ENCODE results near the gene RPS6KC1. TPM values are rescaled to one million over a fixed set of nuclear protein-coding genes. Genes with fewer than 3 reads are reported as not detected.

The RPS6KC1 gene
- total RNA-seq, 1 experiment from 2014 or later = 16.4 TPM

GRCh38 chr1:213119794-213120193, 68.8 kb downstream of the RPS6KC1 start:
- Histone ChIP-seq H3K9me3 (ENCODE audit: insufficient read depth, low read depth) (no peaks in the 10 kb centered on the region), H3K4me2 (no peak overlapping the region), H3K79me2 (ENCODE audit: low read depth) (peaks cover 5% of the 10 kb centered on the region; the same call in 1 of the 2 replicates), H3K27ac (no peak overlapping the region), H2AFZ (no peak overlapping the region), H3K4me1 (replicated peaks; ENCODE audit: insufficient read depth) (peaks cover 17% of the 10 kb centered on the region), H3K27me3 (ENCODE audit: insufficient read depth, low read depth) (no peaks in the 10 kb centered on the region), H4K20me1 (ENCODE audit: insufficient read depth) (no peaks in the 10 kb centered on the region), H3F3A (ENCODE audit: insufficient read depth, low read depth) (no peaks in the 10 kb centered on the region), H3K36me3 (ENCODE audit: low read depth) (no peaks in the 10 kb centered on the region), H3K9me2 (ENCODE audit: insufficient read depth) (no peaks in the 10 kb centered on the region), H3K4me3 (no peak overlapping the region)
- TF ChIP-seq EZH2 (IDR thresholded peaks at IDR 0.05; ENCODE audit: low read depth) (no peak), CTCF (conservative IDR thresholded peaks at IDR 0.05) (no peak)
- no peak for DNase-seq
- POLR2A ChIA-PET (ENCODE audit: unreplicated experiment) = no interaction called here
- BruUV-seq (replicated peaks) = no TSS peak
- intact Hi-C loops (cut with micrococcal nuclease; ENCODE audit: unreplicated experiment) = loop anchor here (5.0 kb wide), 3 partner anchors 123 to 1208 kb away; no protein-coding TSS in a partner anchor
- CTCF ChIA-PET = no interaction called here

- no peak overlapping the region for H3K4me3 ChIP-seq
- H3K4me2 ChIP-seq = no peak overlapping the region
These were observed 69.3 kb downstream of the RPS6KC1 start for GRCh38 chr1:213120386-213120785.

GRCh38 chr1:213120961-213121360, 69.9 kb downstream of the RPS6KC1 start:
- Histone ChIP-seq H4K20me1 (ENCODE audit: insufficient read depth) (no peaks in the 10 kb centered on the region), H3K4me1 (replicated peaks; ENCODE audit: insufficient read depth) (peaks cover 17% of the 10 kb centered on the region), H3K79me2 (ENCODE audit: low read depth) (peaks cover 5% of the 10 kb centered on the region; the same call in 1 of the 2 replicates), H3K36me3 (ENCODE audit: low read depth) (no peaks in the 10 kb centered on the region), H3K4me3 (no peak overlapping the region), H3K27ac (no peak overlapping the region), H3F3A (ENCODE audit: insufficient read depth, low read depth) (no peaks in the 10 kb centered on the region), H3K27me3 (ENCODE audit: insufficient read depth, low read depth) (no peaks in the 10 kb centered on the region), H3K9me2 (ENCODE audit: insufficient read depth) (no peaks in the 10 kb centered on the region), H3K4me2 (no peak overlapping the region), H3K9me3 (ENCODE audit: insufficient read depth, low read depth) (no peaks in the 10 kb centered on the region), H2AFZ (no peak overlapping the region)
- BruUV-seq (replicated peaks) = no TSS peak
- DNase-seq = no peak
- POLR2A ChIA-PET (ENCODE audit: unreplicated experiment) = interaction anchor here (0.6 kb wide), 1 partner anchor 134 kb away, joined by 6 read pairs; no protein-coding TSS in a partner anchor
- intact Hi-C loops (cut with micrococcal nuclease; ENCODE audit: unreplicated experiment) = loop anchor here (5.0 kb wide), 3 partner anchors 121 to 1206 kb away; no protein-coding TSS in a partner anchor
- CTCF ChIA-PET = no interaction called here
- TF ChIP-seq EZH2 (IDR thresholded peaks at IDR 0.05; ENCODE audit: low read depth) (no peak), CTCF (conservative IDR thresholded peaks at IDR 0.05) (no peak)

More at GRCh38 chr1:213120386-213120785, 69.3 kb downstream of the RPS6KC1 start:
- H3K27ac ChIP-seq = no peak overlapping the region
- H3K27me3 ChIP-seq (ENCODE audit: insufficient read depth, low read depth) = no peaks in the 10 kb centered on the region
- H3K4me1 ChIP-seq (replicated peaks; ENCODE audit: insufficient read depth) = peaks cover 17% of the 10 kb centered on the region
- no peak for DNase-seq
- no peaks in the 10 kb centered on the region for H4K20me1 ChIP-seq (ENCODE audit: insufficient read depth)
- no peaks in the 10 kb centered on the region for H3K9me3 ChIP-seq (ENCODE audit: insufficient read depth, low read depth)
- TF ChIP-seq CTCF (conservative IDR thresholded peaks at IDR 0.05) (no peak), EZH2 (IDR thresholded peaks at IDR 0.05; ENCODE audit: low read depth) (no peak)
- peaks cover 5% of the 10 kb centered on the region; the same call in 1 of the 2 replicates for H3K79me2 ChIP-seq (ENCODE audit: low read depth)
- no peak overlapping the region for H2AFZ ChIP-seq
- H3K36me3 ChIP-seq (ENCODE audit: low read depth) = no peaks in the 10 kb centered on the region
- H3K9me2 ChIP-seq (ENCODE audit: insufficient read depth) = no peaks in the 10 kb centered on the region
- intact Hi-C loops (cut with micrococcal nuclease; ENCODE audit: unreplicated experiment) = loop anchor here (5.0 kb wide), 3 partner anchors 122 to 1207 kb away; no protein-coding TSS in a partner anchor
- no peaks in the 10 kb centered on the region for H3F3A ChIP-seq (ENCODE audit: insufficient read depth, low read depth)
- ChIA-PET POLR2A (ENCODE audit: unreplicated experiment) (no interaction called here), CTCF (no interaction called here)
- no TSS peak for BruUV-seq (replicated peaks)

All from PC-9 (cell line).